GM21529 (cell line): ENCODE results near the gene EVA1B.

ENCODE experiments used
- ATAC-seq: cut with Tn5 transposase; IDR thresholded peaks from one replicate; pipeline ENCODE4 v1.9.1; 2021; ENCODE audit not compliant: unreplicated experiment

Gene EVA1B

GRCh38 chr1:36284061-36284460 is 39.4 kb downstream of the EVA1B start:
- no peak for ATAC-seq

- no peak for ATAC-seq
Observed at GRCh38 chr1:36279789-36280296, 43.6 kb downstream of the EVA1B start.

- no peak for ATAC-seq
Observed at GRCh38 chr1:36279110-36279788, 44.2 kb downstream of the EVA1B start.

- no peak for ATAC-seq
Observed at GRCh38 chr1:36276688-36277087, 46.8 kb downstream of the EVA1B start.

- ATAC-seq, result no peak
Observed at GRCh38 chr1:36274201-36274600, 49.2 kb downstream of the EVA1B start.

GRCh38 chr1:36273024-36273423 is 50.4 kb downstream of the EVA1B start:
- no peak for ATAC-seq
